Panc1 (cell line): Measurements from ENCODE around the gene TRPV5. TPM values are rescaled to one million over a fixed set of nuclear protein-coding genes. Genes with fewer than 3 reads are reported as not detected.

ENCODE experiments used
- ATAC-seq: fragments of 200-7000 bp; cut with Tn5 transposase; 2 replicates; pipeline ENCODE4 v1.9.1; 2020; ENCODE audit warnings: mild to moderate bottlenecking, moderate library complexity
- BruUV-seq: library from RNA; stranded (reverse); fragments of 400-500 nt; replicated peaks from 2 replicates; lab custom pipeline; 2021; lab: Mats Ljungman, UMichigan
- CTCF ChIA-PET: fragments of 300-600 bp; sonication (Branson Sonifier 250); formaldehyde crosslinking; loops from one replicate; lab custom pipeline; 2022; ENCODE audit warnings: antibody characterized with exemption; lab: Charles Lee
- POLR2A ChIA-PET: fragments of 300-600 bp; sonication (Branson Sonifier 250); formaldehyde crosslinking; loops from one replicate; lab custom pipeline; 2022; ENCODE audit warnings: antibody characterized with exemption; lab: Charles Lee
- DNase-seq: peaks from one replicate; pipeline ENCODE4 v3.0.0-alpha.2; 2010; ENCODE audit warnings: low read depth, low spot score
- H3K27ac ChIP-seq: 2 replicates; pipeline ENCODE4 v1.5.1; 2011; ENCODE audit warnings: mild to moderate bottlenecking, low read length, inconsistent platforms
- H3K27me3 ChIP-seq: fragments of 200-500 bp; sonication (Bioruptor generic); 2 replicates; pipeline ENCODE4 v1.6.0; 2014; ENCODE audit warnings: low read length, inconsistent platforms; ENCODE audit not compliant: control insufficient read depth, insufficient read depth
- H3K36me3 ChIP-seq: fragments of 200-500 bp; sonication (Bioruptor generic); 2 replicates; pipeline ENCODE4 v1.5.1; 2014; ENCODE audit warnings: inconsistent platforms, mild to moderate bottlenecking, low read length, moderate library complexity; ENCODE audit not compliant: control insufficient read depth, insufficient read depth
- H3K4me1 ChIP-seq: 2 replicates; pipeline ENCODE4 v1.5.1; 2011; ENCODE audit warnings: inconsistent platforms, mild to moderate bottlenecking, low read length, moderate library complexity; ENCODE audit not compliant: control insufficient read depth, insufficient read depth
- H3K4me3 ChIP-seq, 2 experiments: 2 replicates each; pipeline ENCODE4 v1.5.1; 2011 to 2012; ENCODE audit warnings: low read depth in 2 of 2, low read length in 2 of 2, mild to moderate bottlenecking in 2 of 2, inconsistent platforms in 1 of 2, moderate library complexity in 1 of 2
- H3K9me3 ChIP-seq: fragments of 200-500 bp; sonication (Bioruptor generic); 2 replicates; pipeline ENCODE4 v1.5.1; 2014; ENCODE audit warnings: low read depth, mild to moderate bottlenecking, inconsistent platforms, low read length, moderate library complexity; ENCODE audit not compliant: control insufficient read depth, insufficient read depth
- POLR2AphosphoS5 ChIP-seq: IDR thresholded peaks from 2 replicates; pipeline ENCODE4 v1.6.1; 2012; ENCODE audit warnings: mild to moderate bottlenecking, low read depth, low read length, moderate library complexity
- SIN3A ChIP-seq: IDR thresholded peaks from 2 replicates; pipeline ENCODE4 v1.6.1; 2012; ENCODE audit warnings: low read depth, mild to moderate bottlenecking, low read length, moderate library complexity, borderline replicate concordance; ENCODE audit not compliant: insufficient read depth
- TCF7L2 ChIP-seq: IDR thresholded peaks from 2 replicates; pipeline ENCODE4 v1.6.1; 2011; ENCODE audit warnings: mild to moderate bottlenecking, low read depth, low read length, inconsistent platforms
- in situ Hi-C: cut with HindIII; loops from 2 replicates; pipeline ENCODE4 v1.10.0; 2016; ENCODE audit warnings: low sequenced_read_pairs, low pct_unique_long_range_greater_than_20kb
- intact Hi-C: fragments of 100-400 bp; cut with micrococcal nuclease; formaldehyde crosslinking; loops from one replicate; pipeline ENCODE4 v1.10.0; 2022; ENCODE audit not compliant: unreplicated experiment
- total RNA-seq: library from RNA; stranded (reverse); gene quantifications from one replicate; pipeline ENCODE4 v1.2.1, GENCODE V29; 2021; ENCODE audit not compliant: unreplicated experiment
- TF ChIP-seq, protein P1 (sequence below), 2 experiments: IDR thresholded peaks; 2 replicates each; pipeline ENCODE4 v1.6.1; 2011 to 2012; ENCODE audit warnings: low read depth in 2 of 2, control low read depth in 1 of 2, low read length in 1 of 2, mild to moderate bottlenecking in 1 of 2, moderate library complexity in 1 of 2; ENCODE audit not compliant: insufficient read depth in 1 of 2
- TF ChIP-seq, protein P2 (sequence below): fragments of 450-650 bp; IDR thresholded peaks from 2 replicates; pipeline ENCODE4 v1.5.1; 2017; ENCODE audit warnings: mild to moderate bottlenecking

The TRPV5 gene
- total RNA-seq, 1 experiment from 2014 or later: not detected

DNA sequence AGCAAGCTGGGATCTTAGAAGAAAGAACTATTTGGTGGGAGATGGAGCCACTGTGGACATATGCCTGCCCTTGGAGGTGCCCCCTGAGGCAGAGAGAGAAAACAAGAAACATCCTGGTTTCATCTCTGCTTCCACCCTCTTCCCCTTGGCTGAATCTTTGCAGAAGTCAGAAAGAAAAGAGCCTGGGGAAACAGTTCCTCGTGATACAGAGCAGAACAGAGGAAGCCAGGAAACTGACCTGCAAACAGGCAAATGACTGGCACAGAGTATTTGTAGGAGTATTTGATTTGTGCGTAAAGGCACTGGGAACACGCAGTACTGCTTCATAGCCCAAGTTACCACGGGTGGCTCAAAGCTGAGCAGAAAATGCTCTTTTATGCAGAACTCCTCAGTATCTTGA is 35.6 kb upstream of the TRPV5 start:
- ATAC-seq: no peak
- TF ChIP-seq TCF7L2: no peak
- TF ChIP-seq, protein P1, sequence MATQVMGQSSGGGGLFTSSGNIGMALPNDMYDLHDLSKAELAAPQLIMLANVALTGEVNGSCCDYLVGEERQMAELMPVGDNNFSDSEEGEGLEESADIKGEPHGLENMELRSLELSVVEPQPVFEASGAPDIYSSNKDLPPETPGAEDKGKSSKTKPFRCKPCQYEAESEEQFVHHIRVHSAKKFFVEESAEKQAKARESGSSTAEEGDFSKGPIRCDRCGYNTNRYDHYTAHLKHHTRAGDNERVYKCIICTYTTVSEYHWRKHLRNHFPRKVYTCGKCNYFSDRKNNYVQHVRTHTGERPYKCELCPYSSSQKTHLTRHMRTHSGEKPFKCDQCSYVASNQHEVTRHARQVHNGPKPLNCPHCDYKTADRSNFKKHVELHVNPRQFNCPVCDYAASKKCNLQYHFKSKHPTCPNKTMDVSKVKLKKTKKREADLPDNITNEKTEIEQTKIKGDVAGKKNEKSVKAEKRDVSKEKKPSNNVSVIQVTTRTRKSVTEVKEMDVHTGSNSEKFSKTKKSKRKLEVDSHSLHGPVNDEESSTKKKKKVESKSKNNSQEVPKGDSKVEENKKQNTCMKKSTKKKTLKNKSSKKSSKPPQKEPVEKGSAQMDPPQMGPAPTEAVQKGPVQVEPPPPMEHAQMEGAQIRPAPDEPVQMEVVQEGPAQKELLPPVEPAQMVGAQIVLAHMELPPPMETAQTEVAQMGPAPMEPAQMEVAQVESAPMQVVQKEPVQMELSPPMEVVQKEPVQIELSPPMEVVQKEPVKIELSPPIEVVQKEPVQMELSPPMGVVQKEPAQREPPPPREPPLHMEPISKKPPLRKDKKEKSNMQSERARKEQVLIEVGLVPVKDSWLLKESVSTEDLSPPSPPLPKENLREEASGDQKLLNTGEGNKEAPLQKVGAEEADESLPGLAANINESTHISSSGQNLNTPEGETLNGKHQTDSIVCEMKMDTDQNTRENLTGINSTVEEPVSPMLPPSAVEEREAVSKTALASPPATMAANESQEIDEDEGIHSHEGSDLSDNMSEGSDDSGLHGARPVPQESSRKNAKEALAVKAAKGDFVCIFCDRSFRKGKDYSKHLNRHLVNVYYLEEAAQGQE (IDR thresholded peaks at IDR 0.05; ENCODE audit: insufficient read depth in 1 of 2, low read depth in 2 of 2, low read length in 1 of 2): no peak
- TF ChIP-seq, protein P2, sequence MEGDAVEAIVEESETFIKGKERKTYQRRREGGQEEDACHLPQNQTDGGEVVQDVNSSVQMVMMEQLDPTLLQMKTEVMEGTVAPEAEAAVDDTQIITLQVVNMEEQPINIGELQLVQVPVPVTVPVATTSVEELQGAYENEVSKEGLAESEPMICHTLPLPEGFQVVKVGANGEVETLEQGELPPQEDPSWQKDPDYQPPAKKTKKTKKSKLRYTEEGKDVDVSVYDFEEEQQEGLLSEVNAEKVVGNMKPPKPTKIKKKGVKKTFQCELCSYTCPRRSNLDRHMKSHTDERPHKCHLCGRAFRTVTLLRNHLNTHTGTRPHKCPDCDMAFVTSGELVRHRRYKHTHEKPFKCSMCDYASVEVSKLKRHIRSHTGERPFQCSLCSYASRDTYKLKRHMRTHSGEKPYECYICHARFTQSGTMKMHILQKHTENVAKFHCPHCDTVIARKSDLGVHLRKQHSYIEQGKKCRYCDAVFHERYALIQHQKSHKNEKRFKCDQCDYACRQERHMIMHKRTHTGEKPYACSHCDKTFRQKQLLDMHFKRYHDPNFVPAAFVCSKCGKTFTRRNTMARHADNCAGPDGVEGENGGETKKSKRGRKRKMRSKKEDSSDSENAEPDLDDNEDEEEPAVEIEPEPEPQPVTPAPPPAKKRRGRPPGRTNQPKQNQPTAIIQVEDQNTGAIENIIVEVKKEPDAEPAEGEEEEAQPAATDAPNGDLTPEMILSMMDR: no peak
- no peaks in the 10 kb centered on the region for H3K27me3 ChIP-seq
- no peaks in the 10 kb centered on the region for H3K36me3 ChIP-seq
- in situ Hi-C loops (no loop called here), intact Hi-C loops (no loop called here)
- H3K4me3 ChIP-seq: no peak overlapping the region
- ChIA-PET POLR2A (no interaction called here), CTCF (no interaction called here)
- BruUV-seq: no TSS peak
- H3K9me3 ChIP-seq: no peaks in the 10 kb centered on the region
- no peaks in the 10 kb centered on the region for H3K4me1 ChIP-seq
- DNase-seq: no peak
- no peak overlapping the region for H3K27ac ChIP-seq

DNA sequence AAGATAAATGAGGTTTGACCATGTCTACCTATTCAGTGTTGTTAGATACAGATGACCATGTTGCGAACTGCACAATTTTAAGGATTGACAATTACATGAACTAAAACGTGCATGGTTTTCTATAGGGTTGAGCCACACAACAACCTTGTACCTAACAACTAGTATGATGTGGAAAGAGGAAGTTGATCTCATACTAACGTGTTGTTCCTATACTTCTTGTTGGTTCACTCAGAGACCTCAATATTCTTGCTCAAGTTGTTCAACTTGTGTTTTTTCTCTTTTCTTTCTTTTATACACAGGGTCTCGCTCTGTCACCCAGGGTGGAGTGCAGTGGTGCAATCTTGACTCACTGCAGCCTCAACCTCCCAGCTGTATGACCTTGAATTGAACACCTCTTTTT is 34.7 kb upstream of the TRPV5 start:
- ChIA-PET CTCF (no interaction called here), POLR2A (no interaction called here)
- ATAC-seq: no peak
- no peak for DNase-seq
- Histone ChIP-seq H3K4me3 (no peak overlapping the region), H3K4me1 (no peaks in the 10 kb centered on the region), H3K36me3 (no peaks in the 10 kb centered on the region), H3K9me3 (no peaks in the 10 kb centered on the region), H3K27me3 (no peaks in the 10 kb centered on the region), H3K27ac (no peak overlapping the region)
- no TSS peak for BruUV-seq
- no peak for TF ChIP-seq TCF7L2
- TF ChIP-seq, protein P2: no peak
- TF ChIP-seq, protein P1 (IDR thresholded peaks at IDR 0.05; ENCODE audit: insufficient read depth in 1 of 2, low read depth in 2 of 2, low read length in 1 of 2): no peak
- no peak for TF ChIP-seq SIN3A
- TF ChIP-seq POLR2AphosphoS5: no peak
- intact Hi-C loops: no loop called here
- in situ Hi-C loops: no loop called here
